Tibial nerve (tissue), 4 donors: Measurements from ENCODE around the gene LTF.

Experiments
- EP300 ChIP-seq, 2 donors: sonication (generic); formaldehyde crosslinking; IDR thresholded peaks; one replicate each; pipeline ENCODE4 v1.6.1; 2017; ENCODE audit warnings: antibody characterized with exemption in 2 of 2, mild to moderate bottlenecking in 1 of 2
- POLR2A ChIP-seq, 2 donors: fragments of 450-650 bp; IDR thresholded peaks; one replicate each; pipeline ENCODE4 v1.6.1; 2017; ENCODE audit warnings: antibody characterized with exemption in 2 of 2, mild to moderate bottlenecking in 2 of 2, moderate library complexity in 2 of 2
- TF ChIP-seq, protein P1 (sequence below), 5 experiments: fragments of 200-600 bp in 3 of 5; fragments of 450-650 bp in 2 of 5; sonication (generic) in 3 of 5; IDR thresholded peaks; one replicate each; pipeline ENCODE4 v1.5.1; 2016 to 2019; ENCODE audit warnings: antibody characterized with exemption in 5 of 5, mild to moderate bottlenecking in 3 of 5, moderate library complexity in 2 of 5

DNA sequence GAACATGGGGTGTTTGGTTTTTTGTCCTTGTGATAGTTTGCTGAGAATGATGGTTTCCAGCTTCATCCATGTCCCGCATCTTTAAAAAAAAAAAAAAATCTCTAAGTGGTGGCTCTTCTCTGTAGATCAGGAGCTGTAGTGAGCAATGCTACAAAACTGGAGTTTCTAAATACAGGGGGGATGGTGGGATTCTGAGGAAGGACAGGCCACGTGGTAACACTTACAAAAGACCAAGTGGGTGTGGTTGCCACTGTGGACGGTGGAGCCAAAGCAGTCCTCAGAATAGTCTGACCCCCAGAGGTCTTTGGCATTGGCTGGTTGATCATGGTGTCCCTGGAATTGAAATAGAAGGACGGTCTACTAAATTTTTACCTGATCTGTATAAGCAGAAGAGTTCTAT is 50.0 kb downstream of the LTF start:
- TF ChIP-seq, protein P1, sequence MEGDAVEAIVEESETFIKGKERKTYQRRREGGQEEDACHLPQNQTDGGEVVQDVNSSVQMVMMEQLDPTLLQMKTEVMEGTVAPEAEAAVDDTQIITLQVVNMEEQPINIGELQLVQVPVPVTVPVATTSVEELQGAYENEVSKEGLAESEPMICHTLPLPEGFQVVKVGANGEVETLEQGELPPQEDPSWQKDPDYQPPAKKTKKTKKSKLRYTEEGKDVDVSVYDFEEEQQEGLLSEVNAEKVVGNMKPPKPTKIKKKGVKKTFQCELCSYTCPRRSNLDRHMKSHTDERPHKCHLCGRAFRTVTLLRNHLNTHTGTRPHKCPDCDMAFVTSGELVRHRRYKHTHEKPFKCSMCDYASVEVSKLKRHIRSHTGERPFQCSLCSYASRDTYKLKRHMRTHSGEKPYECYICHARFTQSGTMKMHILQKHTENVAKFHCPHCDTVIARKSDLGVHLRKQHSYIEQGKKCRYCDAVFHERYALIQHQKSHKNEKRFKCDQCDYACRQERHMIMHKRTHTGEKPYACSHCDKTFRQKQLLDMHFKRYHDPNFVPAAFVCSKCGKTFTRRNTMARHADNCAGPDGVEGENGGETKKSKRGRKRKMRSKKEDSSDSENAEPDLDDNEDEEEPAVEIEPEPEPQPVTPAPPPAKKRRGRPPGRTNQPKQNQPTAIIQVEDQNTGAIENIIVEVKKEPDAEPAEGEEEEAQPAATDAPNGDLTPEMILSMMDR (IDR thresholded peaks at IDR 0.05), result no peak
- TF ChIP-seq EP300 (IDR thresholded peaks at IDR 0.05), result no peak
- TF ChIP-seq POLR2A (IDR thresholded peaks at IDR 0.05), result no peak
